GM18519 (cell line): ENCODE measurements around the gene PRCD.
"Not testable (repeated sequence)": the region's sequence is repeated elsewhere in the genome, so short reads cannot be mapped to it uniquely, and the experiment has no call there.

Experiments
- ATAC-seq: cut with Tn5 transposase; IDR thresholded peaks from one replicate; pipeline ENCODE4 v1.9.1; 2021; ENCODE audit warnings: mild to moderate bottlenecking, moderate library complexity; ENCODE audit not compliant: unreplicated experiment, low FRiP score

Gene PRCD

DNA sequence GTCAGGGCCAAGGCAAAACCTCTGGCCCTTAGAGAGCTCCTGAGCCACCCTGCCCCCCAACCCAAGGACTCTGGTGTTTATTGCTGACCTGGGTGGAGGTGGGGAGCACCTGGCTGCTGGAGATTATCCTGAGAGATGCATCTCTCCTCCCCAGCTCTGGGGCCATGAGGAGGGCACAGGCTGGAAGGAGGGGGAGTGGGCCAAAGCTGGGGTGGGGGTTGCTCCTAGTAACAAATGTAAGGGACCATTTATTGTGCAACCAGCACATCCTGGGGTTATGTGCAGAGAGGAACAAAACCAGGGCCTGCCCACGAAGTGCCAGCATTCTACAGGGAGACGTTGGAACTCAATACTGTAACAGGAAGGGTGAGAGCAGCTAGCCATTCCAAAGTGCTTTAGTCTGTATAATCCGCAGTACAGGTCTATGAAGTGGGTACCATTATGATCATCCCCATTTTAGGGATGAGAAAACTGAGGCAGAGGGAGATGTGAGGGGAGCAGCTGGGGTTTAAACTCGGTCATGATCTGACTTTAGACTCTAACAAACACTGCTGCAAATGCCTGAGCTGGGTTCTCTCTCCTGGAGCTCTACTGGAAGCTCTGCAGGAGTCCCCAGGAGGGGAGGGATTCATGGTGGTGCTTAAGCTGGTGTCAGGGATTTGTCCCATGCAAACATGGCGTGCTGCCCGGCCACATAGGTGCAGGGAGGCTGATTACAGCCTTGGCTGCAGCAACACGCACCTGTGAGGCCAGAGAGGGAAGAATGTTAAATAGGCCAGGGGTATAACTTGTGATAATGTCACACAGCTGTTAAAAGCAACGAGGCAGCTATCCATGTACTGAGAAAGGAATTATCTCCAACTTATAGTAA lies 37.3 kb upstream of the PRCD start:
- no peak for ATAC-seq

DNA sequence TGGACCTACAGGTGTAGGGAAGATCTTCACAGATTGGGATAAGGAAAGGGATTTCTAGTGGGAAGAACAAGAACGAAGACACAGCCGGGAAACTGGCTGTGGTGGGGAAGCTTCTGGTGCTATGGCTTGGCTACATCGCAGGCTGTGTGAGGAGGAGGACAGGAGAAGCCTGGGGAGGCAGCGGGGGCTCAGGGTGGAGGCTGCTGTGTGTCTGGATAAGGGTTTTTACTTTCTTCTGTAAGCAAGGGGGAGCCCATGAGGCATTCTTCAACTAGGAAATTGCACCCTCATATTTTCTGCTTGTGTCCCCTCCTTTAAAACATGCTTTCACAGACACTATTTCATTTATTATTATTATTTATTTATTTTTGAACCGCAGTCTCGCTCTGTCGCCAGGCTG lies 35.7 kb upstream of the PRCD start:
- ATAC-seq, result no peak

DNA sequence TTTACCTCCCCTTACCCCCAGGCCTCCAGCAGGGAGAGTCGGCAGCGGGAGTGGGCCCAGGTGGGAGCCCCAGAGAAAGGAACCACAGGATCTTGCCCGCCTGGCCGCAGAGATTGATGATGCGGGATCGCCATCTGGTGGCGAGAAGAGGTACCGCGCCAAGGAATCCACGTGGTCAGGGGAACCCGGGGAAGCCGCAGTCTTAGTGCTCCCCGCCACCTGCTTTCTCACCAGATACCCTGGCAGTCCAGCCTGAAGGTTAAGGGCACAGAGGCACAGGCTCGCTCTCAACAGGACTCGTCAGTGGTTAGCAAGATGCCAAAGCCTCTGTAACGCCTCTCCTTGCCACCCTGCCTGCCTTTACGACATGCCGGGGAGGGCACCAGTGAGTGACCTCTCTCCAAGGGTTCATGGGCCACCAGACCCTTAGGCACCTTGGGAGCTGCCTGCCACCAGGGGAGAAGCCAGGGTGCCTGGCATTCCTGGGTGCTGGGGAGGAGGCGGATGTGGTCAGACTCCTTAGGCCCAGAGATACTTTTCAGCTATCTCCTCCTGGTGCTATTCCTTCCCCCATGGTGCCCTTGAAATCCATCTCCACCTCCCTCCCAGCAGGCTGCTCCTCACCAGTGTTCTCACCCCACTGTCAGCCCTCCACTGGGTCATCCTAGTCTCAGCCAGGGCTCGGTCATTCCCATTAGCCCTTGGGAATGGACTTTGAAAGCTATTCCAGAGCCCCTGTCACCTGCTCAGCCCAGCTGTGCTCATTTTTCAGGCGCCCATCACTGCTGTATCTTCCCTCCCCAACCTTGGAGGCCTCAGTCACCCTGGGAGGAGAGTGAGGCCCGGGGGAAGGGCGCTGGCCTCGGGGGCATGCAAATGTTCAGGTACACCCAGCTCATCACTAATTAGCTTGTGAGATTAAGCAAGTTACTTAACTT lies 33.2 kb upstream of the PRCD start:
- no peak for ATAC-seq

- not testable (repeated sequence) for ATAC-seq
These were observed 31.3 kb upstream of the PRCD start for GRCh38 chr17:76508472-76509063.

DNA sequence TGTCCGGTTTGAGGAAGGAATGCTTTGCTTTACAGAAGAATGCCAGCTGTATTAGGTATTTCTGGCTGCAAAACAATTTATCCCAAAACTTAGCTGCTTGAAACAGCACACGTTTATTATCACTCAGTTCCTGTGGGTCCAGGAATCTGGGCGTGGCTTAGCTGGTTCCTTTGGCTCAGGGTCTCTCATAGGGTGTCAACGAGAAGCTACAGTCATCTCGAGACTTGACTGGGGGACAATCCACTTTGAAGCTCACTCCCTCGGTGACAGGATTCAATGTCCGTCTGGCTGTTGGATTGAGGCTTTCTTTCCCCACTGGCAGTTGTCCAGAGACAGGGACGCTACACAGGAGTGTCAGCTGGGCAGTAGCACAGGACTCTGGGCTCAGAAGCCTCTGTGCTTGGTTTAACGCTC lies 29.0 kb upstream of the PRCD start:
- ATAC-seq, result no peak

GRCh38 chr17:76511668-76512365 lies 28.0 kb upstream of the PRCD start:
- ATAC-seq, result no peak

DNA sequence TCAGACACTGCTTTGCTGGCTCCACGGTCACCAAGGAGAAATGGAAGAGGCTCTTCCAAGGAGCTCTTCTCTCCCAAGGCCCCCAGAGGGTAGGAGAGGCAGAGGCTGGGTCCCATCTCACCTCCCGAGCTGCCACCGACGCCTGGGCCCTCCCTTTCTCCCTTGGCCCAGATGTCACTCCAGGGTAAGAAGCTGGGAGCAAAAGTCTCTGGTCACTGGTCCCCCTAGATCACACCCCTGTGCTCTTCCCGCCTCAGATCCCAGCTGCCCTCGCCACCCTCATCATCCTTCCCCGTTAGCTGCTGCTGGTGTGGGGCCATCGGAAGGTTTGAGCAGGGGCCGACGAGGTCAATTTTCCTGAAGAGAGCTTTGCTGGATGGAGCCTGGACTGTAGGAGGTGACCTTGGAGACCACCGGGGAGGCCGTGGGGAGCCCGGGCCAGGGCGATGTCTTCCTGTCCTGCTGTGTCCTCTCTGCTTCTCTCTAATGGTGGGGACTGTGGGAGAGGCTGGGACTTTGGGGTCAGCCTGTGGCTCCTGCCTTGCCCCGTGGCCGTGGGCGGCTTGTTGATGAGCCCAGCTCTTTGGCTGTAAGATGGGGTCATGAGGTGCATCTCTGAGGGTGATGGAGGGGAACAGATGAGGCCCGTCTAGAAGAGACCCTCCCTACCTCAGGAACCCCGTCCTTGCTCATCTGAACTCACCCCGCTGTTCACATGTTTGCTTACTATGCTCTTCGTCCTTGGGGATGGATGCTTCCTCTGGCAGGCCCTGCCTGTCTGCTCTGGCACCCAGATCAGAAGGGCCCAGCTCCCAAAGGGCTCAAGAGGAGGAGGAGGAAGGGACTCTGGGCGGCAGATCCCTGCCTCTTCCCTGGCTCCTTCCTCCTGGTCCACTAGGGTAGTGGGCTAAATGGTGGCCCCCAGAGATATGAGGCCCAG lies 27.2 kb upstream of the PRCD start:
- ATAC-seq, result no peak

DNA sequence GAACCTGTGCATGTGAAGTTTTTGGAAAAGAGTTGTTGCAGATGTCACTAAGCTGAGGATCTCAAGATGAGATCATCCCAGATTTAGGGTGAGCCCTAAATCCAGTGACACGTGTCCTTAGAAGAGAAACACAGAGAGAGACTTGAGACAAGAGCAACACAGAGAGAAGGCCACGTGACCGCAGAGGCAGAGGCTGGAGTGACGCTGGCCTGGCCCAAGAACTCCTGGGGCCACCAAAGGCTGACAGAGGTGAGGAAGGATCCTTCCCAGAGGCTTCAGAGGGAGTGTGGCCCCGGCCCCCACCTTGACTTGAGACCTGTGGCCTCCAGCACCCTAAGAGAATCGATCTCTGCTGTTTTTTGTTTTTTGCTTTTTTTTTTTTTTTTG lies 26.5 kb upstream of the PRCD start:
- ATAC-seq, result no peak

DNA sequence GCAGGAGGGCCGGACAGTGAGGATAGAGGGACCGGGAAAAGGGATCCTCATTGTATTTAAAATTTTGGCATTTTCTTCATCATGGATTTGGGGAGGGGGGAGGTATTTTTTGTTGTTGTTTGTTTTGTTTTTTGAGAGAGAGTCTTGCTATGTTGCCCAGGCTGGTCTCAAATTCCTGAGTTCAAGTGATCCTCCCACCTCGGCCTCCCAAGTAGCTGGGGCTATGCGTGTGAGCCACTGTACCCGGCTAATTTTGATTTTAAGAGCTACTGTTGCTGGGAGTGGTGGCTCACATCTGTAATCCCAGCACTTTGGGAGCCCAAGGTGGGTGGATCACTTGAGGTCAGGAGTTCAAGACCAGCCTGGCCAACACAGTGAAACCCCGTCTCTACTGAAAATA lies 25.5 kb upstream of the PRCD start:
- not testable (repeated sequence) for ATAC-seq

DNA sequence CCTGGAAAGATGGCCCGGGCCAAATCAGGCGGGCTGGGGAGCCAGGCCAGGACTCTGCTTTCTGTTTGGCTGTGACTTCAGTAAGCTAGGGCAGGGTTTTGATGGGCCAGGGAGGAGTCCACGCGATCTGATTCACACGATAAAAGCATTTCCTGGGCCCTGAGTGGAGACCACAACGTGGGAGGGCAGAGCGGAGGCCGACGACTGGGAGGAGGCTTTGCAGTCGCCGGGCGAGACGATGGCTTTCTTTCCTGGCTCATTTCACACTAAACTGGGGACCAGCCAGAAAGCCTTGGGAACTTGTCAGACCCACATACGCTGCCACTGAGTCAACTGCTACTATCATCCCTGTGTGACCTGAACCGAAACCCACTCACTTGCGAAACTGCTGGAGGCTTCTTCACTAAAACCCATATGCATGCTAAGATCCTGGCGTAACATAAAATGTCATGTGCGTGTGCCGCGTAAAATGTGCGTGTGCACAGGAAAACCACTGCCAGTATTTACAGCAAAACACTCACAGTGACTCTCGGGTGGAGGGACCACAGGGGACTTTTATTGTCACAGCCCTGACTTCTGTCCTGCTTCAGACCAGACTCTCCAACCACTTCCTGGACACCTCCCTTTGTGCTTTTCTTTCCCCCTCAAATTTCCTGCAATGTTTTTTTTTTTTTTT lies 24.4 kb upstream of the PRCD start:
- no peak for ATAC-seq

GRCh38 chr17:76517638-76518038 lies 22.2 kb upstream of the PRCD start:
- no peak for ATAC-seq

GRCh38 chr17:76519048-76519966 lies 20.5 kb upstream of the PRCD start:
- no peak for ATAC-seq

DNA sequence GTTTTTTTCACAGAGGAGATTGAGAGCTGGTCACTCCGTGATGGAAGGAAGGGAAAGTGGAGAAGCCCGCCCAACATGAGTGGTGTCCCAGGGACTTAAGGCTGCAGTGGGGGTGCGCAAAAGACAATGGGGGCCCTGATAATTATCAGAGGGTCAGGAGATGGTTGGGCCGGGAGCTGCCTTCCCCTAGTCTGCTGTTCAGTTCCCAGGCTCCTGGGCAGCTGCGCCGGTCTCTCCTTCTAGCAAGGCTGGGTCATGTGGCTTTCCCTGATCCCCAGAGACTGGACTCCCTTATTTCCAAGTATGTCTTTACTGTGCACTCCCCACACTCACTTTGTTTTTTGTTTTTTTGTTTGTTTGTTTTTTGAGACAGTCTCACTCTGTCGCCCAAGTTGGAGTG lies 18.6 kb upstream of the PRCD start:
- no peak for ATAC-seq

DNA sequence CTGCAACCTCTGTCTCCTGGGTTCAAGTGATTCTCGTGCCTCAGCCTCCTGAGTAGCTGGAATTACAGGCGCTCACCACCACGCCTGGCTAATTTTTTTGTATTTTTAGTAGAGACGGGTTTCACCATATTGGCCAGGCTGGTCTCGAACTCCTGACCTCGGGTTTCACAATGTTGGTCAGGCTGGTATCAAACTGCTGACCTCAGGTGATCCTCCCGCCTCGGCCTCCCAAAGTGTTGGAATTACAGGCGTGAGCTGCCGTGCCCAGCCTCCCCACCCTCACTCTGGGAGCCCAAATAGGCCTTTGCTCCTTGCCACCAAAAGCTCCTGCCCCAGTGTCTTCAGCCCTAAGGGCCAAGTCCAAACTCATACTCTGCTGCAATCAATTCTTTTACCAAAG lies 18.2 kb upstream of the PRCD start:
- ATAC-seq, result not testable (repeated sequence)

DNA sequence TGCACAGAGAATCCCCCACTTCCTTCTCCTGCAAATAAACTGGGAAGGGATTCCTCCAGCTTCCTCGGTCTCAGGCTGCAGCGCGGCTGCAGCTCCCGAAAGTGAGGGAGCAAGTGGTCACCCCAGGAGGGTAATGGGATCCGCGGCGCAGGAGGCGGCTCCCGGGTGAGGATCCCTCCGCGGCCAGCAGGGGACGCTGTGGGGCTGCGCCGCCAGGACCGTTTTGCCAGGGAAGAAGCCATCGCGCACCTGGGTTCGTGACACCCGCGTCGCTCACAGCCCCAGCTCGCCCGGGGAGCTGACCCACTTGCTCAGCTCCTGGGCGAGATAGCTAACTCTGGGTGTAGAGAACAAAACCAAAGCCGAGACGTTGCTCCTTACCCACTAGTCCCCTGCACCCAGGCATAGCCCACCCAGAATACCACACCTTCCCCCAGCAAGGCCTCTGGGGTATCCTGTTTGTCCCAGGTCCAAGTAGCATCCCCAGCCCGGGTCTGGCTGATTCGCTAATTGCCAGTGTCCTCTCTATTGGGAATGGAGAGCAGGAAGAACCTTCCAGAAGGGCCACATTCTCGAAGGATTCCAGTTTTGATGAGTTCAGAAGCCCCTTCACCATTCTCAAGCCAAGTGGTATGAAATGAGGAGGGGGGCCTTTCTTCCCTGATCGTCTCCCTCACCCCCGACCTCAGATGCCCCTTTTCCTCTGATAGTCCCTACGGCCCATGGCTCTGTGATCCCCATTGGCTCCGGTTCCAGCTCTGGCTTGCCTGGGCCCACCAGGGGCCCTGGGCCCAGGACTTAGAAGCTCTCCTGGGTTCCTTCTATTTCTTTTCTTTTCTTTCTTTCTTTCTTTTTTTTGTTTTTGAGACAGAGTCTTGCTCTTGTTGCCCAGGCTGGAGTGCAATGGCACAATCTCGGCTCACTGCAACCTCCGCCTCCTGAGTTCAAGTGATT lies 16.5 kb upstream of the PRCD start:
- peak; percentile 58 for ATAC-seq

DNA sequence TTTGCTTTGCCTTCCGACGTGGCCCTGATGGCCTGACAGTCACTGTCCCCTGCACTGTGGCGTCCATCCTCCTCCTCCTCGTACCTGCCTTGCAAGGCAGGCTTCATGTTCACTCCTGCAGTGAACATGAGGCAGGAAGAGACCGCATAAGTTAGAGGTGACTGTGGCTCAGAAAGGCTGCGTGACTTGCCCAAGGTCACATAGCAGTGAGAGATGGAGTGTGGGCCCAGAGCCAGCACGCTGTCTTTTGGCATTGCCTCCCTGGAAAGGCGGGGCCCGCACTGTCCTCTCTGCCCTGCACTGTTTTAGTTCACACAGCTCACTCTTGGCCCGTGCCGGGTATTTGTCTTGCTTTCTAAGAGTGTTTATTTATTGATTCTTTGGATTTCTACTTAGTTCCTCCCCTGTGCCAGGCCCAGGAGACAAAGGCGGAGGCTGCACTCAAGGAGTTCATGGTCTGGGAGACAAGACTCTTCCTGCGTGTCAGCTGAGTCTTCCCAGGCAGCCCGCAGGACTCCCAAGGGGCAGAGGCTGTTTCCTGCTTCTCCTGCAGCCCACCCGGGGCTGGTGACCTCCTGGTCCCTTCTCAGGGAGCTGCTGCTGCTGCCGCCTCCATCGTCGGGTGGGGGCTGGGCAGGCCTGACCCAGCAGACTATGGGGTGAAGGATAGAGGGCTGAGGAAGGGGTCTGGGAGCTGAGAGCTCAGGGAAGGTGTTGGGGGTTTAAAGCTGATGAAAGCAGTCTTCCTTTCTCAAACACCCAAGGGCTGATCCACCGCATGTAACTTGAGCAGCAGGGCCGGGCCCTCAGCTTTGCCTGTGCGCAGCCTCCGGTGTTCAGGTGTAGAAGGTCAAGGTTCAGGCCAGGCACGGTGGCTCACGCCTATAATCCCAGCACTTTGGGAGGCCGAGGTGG lies 15.0 kb upstream of the PRCD start:
- no peak for ATAC-seq
